CD4-positive, alpha-beta T cell treated with Interferon alpha-2 for 1 hour (primary cell): Measurements from ENCODE around the gene FLCN.

ENCODE experiments used
- DNase-seq, 2 donors: peaks; one replicate each; pipeline ENCODE4 v3.0.0-alpha.2; 2020 to 2022

FLCN gene

DNA sequence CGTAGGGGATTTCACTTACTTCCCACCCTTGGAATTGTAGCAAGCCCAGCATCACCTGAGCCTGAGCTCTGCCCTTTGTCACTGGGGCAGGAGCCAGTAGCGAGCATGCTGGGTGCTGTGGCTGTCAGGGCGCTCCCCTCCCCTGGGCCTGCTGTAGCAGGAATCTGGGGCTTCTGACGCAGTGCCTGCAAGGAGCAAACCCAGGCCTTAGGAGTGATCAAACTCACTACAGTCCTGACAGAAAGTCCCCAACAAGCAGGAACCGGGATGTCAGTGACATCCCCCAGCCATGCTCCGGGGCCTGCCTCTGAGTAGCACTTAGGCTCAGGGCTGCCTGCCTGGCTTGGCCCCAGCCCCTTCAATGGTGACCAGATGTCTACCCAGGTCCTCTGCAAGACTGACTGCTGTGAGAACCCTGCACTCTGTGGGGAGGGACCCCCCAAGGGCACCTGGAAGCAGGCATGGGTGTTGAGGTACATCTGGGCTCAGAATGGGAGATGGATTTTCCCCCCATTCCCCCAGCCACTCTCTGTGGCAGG is 54.3 kb downstream of the FLCN start:
- DNase-seq: no peak

GRCh38 chr17:17181666-17182597 is 55.0 kb downstream of the FLCN start:
- DNase-seq: peak; percentile 37 to 67

DNA sequence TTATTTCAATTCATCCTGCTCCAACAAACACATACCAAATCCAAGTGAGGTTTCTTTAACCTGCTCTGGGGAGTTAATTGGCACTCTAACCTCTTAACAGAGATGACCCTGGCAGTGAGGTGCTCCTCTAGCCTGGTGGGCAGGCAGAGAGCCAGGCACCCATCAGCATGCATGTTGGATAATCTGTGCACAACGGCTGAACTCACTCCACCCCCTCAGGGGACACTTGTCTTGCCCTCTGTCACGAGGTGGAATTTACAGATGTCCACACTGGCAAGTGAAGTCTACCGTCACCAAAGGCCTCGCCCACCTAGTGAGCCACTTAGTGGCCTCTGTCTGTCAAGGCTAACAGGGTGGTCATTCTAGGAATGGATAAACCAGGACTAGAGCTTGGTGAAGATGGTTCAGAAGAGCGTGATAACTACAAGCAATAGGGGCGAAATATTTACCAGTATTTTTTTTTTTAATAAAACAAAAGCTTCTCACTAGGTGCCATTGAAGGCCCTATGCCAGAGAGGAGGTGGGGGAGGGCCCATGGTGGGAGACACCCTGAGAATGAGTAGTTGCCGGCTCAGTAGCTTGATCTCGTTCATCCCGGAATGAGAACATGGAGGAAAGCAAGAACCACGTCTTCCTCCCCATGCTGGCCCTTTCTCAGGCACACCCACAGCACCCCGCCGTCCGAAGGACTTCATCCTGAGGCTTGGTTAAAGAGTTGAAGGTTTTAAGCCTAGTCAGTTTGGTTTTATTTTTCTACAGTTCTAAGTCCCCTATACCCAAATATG is 56.0 kb downstream of the FLCN start:
- DNase-seq: no peak

GRCh38 chr17:17180141-17180603 is 56.8 kb downstream of the FLCN start:
- DNase-seq: no peak

DNA sequence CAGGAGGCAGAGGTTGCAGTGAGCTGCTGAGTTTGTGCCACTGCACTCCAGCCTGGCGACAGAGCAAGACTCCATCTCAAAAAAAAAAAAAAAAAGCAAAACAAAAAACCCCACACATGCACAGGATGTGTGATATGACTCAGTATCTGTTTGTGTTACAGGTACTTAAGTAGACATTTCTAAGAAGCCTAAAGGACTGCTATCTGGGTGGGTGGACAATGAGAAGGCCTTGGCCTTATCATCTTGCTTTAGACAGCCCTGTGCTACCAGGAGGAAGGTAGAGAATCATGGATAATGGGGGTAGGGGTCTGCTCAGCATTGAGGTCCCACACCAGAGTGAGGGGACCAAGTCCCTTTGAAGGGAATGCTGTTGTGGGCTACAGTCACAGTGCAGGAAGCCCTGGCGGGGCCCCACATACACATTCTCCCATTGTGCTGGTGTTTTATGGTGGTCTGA is 57.6 kb downstream of the FLCN start:
- DNase-seq: peak in 1 of 2 donors; percentile 62

GRCh38 chr17:17177176-17177575 is 59.8 kb downstream of the FLCN start:
- DNase-seq: peak in 1 of 2 donors; percentile 15

DNA sequence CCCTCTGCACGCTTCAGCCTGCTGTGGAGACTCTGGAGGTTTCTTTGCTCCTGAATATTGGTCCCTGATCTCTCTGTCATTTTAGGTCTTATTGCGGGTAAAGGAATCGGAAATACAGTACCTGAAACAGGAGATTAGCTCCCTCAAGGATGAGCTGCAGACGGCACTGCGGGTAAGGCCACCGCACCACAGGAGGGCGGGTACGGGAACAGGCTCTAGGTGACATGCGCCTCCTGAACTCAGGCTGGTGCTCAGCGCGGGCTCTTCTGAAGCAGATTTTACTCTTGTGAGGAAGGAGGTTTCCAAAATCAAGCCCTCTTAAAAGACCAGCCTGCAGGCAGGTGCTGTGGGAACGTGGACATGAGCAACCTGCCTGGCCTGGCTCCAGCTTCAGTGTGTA is 60.6 kb downstream of the FLCN start:
- DNase-seq: no peak

DNA sequence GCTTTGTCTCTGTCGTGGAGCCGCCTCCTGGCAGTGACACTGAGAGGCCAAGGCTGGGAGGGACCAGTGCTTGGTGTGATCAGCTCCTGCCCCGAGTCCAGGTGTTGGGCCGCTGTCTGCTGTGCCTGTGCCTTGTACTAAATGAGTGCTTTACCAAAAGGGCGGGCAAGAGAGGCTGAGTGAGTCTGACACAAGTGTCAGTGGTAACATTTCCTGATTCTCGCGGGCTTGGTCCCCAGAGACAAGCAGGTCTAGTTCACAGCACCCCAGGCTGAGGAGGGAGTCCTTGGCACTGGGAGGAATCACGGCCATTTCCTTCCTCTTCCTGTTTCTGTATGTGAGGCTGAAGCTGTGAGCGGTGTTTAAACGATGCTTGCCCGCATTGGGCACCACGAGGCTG is 61.1 kb downstream of the FLCN start:
- peak in 1 of 2 donors; percentile 30 for DNase-seq

DNA sequence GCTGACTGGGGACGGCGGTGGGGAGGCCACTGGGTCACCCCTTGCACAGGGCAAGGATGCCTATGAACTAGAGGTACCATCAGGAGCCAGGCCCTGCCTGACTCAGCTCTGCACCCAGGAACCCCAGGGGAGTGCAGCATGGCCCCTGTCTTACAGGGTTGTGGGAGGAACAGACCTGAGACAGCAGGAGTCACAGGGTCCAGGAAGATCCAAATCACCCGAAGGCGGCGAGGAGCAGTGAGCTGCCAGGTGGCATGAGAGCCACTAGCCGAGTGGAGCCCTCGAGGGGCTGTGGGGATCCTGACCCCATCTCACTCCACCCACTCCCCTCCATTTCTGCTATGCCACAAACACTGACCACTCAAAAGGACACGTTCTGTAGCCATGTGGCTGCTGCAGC is 61.6 kb downstream of the FLCN start:
- DNase-seq: no peak

DNA sequence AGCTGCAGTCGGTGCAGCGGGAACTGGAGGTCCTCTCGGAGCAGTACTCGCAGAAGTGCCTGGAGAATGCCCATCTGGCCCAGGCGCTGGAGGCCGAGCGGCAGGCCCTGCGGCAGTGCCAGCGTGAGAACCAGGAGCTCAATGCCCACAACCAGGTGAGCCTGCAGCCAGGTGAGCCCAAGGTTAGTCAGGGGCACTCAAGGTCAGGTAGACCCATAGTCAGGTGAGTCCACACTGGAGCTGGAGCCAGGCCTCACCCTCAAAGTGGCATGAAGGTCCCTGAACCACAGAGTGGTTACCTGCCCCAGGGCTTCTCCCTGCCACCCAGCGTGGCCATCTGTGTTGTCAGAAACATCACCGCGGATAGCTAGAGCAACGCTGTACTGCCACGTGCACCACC is 63.0 kb downstream of the FLCN start:
- DNase-seq: no peak

DNA sequence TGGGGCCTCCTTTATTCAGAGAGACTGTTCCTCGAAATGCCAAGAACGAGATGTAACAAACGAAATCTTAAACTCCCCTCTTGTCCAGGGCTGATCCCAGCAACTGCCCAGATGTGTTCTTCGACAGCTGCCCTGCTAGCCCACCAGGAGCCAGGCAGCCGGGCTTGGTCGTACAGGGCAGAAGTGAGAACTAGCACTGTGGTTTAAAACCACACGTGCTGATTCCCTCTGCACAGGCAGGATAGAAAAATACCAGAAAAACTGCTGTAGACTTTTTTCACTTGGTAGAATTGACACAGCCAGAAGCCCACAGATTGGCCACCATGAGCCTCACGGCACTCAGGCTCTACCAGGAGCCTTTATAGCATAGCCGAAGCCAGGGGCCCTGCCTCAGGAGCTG is 64.0 kb downstream of the FLCN start:
- DNase-seq: no peak

DNA sequence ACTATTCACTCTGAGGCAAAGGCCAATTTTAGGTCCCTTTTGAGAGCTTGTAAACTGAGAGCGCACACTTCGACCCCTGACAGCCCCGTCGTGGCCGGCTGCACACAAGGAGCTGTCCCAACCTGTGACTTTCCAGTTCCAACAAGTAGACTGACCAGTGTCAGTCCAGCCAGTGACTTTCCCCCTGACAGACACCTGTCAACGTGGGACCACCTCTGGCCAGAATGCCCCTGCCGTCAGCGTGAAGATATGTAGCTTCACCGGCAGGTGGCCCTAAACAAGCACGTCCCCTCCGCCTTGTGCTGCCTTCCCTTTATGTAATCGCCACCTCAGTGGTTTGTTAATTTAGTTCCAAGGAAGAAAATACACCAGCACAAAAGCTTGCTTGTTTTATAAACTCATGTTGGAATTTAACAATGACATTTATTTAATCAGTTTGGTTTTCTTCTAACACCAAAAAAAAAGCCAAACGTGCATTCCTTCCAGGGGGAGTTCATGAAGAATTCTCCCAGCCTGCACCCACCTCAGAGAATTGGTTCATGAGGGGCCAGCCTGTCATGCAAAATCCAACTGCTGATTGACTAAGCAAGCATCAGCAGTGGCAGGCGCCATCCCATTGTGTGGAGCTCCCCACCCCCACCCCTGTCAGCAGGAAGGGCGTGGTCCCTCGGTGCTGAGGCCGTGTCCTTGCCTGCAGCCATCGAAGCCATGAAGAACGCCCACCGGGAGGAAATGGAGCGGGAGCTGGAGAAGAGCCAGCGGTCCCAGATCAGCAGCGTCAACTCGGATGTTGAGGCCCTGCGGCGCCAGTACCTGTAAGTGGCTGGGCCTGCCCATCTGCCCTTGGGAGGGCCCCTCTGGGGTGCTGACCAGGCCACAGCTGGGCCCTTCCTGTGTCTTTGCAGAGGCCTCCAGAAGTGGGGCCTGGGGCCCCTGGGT is 64.7 kb downstream of the FLCN start:
- no peak for DNase-seq

GRCh38 chr17:17171186-17171585 is 65.8 kb downstream of the FLCN start:
- DNase-seq: no peak

- no peak for DNase-seq
Observed at GRCh38 chr17:17170346-17170985, 66.5 kb downstream of the FLCN start.

GRCh38 chr17:17169396-17169795 is 67.6 kb downstream of the FLCN start:
- DNase-seq: no peak

DNA sequence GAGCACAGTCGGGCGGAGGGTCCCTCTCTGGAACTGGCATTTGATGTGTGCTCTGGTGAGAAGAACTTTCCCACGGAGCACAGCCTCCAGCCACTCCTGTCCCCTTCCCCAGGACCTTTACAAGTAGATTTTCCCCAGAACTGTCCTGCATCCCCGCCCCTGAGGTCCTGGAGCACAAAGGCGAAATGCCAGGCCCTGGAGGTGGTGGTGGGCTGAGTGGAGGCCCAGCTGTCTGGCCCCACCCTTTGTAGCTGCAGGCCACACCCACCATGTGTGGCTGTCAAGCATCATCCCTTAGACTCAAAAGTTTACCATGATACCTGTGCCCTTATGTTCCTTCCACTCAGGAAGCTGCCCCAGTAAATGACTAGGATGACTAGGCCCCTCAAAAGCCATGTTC is 68.6 kb downstream of the FLCN start:
- DNase-seq: no peak

DNA sequence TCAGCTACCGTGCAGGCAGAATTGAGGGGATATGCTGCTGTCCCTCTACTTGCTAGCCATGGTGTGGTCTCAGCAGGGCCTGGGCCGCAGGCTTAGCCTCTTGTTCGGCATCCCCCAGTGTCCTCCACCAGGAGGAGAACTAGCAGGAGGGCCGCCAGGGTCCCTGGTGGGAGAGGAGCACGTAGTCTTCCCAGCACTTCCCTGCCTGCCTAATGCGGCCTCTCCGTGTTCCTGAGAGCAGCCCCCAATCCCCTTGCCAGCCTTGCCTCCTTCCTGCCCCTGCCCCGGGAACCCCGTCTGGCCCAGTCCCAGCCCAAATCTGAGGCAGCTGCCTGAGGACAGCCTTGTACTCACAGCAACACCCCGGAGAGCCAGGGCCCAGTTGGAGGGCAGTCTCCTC is 69.0 kb downstream of the FLCN start:
- DNase-seq: no peak

- no peak for DNase-seq
Observed at GRCh38 chr17:17167356-17167755, 69.6 kb downstream of the FLCN start.

DNA sequence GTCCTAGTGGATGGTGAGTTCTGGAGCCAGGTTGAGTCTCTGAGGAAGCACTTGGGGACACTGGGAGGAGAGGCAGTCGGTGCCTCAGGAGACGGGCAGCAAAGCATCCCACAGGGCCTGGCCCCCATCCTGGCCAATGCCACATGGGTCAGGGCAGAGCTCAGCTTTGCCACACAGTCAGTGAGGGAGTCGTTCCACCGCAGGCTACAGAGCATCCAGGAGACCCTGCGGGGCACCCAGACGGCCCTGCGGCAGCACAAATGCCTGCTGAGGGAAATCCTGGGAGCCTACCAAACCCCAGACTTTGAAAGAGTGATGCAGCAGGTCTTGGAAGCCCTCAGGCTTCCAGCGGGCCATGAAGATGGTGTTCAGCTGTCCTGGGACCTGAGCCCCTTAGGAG is 70.5 kb downstream of the FLCN start:
- no peak for DNase-seq

GRCh38 chr17:17165666-17166308 is 71.2 kb downstream of the FLCN start:
- no peak for DNase-seq

- DNase-seq: no peak
Observed at GRCh38 chr17:17164676-17165075, 72.3 kb downstream of the FLCN start.
